K562 (cell line): ENCODE results near the gene NLRP4. TPM values are rescaled to one million over a fixed set of nuclear protein-coding genes. Genes with fewer than 3 reads are reported as not detected.

ENCODE experiments used
- ATAC-seq: fragments of 200-7000 bp; cut with Tn5 transposase; 3 replicates; pipeline ENCODE4 v1.9.1; 2020; ENCODE audit warnings: moderate library complexity
- BruUV-seq: library from RNA; stranded (reverse); fragments of 400-500 nt; replicated peaks from 2 replicates; lab custom pipeline; 2021; lab: Mats Ljungman, UMichigan
- CTCF ChIA-PET: fragments of 300-600 bp; formaldehyde crosslinking; extraction: SDS; loops from one replicate; lab custom pipeline; 2021; ENCODE audit warnings: low intra/inter-chr PET ratio; lab: Yijun Ruan, JAX
- POLR2A ChIA-PET: fragments of 300-600, 350-650 bp; sonication (Branson Sonifier 250); formaldehyde crosslinking; extraction: SDS; loops from one replicate; lab custom pipeline; 2021; ENCODE audit warnings: antibody characterized with exemption, inconsistent platforms; lab: Yijun Ruan, JAX
- DNase-seq, 4 experiments: peaks; one replicate each; pipeline versions ENCODE4 v3.0.0 to v3.0.0-alpha.2; 2011 to 2018; ENCODE audit warnings: low spot score in 3 of 4, mixed read lengths in 3 of 4; ENCODE audit errors: extremely low read depth in 1 of 4
- FAIRE-seq: peaks from 2 replicates; lab custom pipeline; 2011; peaks lifted over from hg19 to GRCh38; lab: Jason Lieb, UNC
- H2AFZ ChIP-seq: 2 replicates; pipeline ENCODE4 v1.6.0; 2011; ENCODE audit warnings: low read depth, low read length, control low read depth, inconsistent platforms
- H3K27ac ChIP-seq: fragments of 200-600 bp; 3 replicates; pipeline ENCODE4 v1.8.0; 2011; ENCODE audit warnings: low read depth, mild to moderate bottlenecking, control low read depth, inconsistent platforms, low read length, moderate library complexity, mixed read lengths; ENCODE audit errors: extremely low read depth
- H3K27me3 ChIP-seq, 2 experiments: fragments of 300-600 bp in 1 of 2; 2 replicates in 1 of 2; 3 replicates in 1 of 2; pipeline versions ENCODE4 v1.6.0 to v1.8.0; 2011; ENCODE audit warnings: inconsistent platforms in 2 of 2, low read length in 2 of 2, mild to moderate bottlenecking in 1 of 2, mixed read lengths in 1 of 2, moderate library complexity in 1 of 2; ENCODE audit not compliant: control insufficient read depth in 2 of 2, insufficient read depth in 2 of 2
- H3K36me3 ChIP-seq: fragments of 300-600 bp; 3 replicates; pipeline ENCODE4 v1.8.0; 2011; ENCODE audit warnings: mild to moderate bottlenecking, low read length, inconsistent platforms; ENCODE audit not compliant: control insufficient read depth, insufficient read depth
- H3K4me1 ChIP-seq, 2 experiments: fragments of 200-600 bp in 1 of 2; replicated peaks in 1 of 2; 2 replicates in 1 of 2; 3 replicates in 1 of 2; pipeline versions ENCODE4 v1.5.1 to v1.8.0; 2011; ENCODE audit warnings: inconsistent platforms in 2 of 2, low read length in 2 of 2, mild to moderate bottlenecking in 1 of 2, mixed read lengths in 1 of 2, moderate library complexity in 1 of 2; ENCODE audit not compliant: control insufficient read depth in 2 of 2, insufficient read depth in 2 of 2
- H3K4me2 ChIP-seq: 2 replicates; pipeline ENCODE4 v1.6.1; 2011; ENCODE audit warnings: low read length, control low read depth, inconsistent platforms, mixed read lengths; ENCODE audit not compliant: insufficient read depth
- H3K4me3 ChIP-seq: fragments of 200-600 bp; sonication (generic), shearing (Covaris generic); 2 replicates; pipeline ENCODE4 v1.5.1; 2016; ENCODE audit warnings: control low read depth, inconsistent platforms
- H3K79me2 ChIP-seq: fragments of 200-600 bp; 3 replicates; pipeline ENCODE4 v1.8.0; 2011; ENCODE audit warnings: low read length, inconsistent platforms; ENCODE audit not compliant: control insufficient read depth, insufficient read depth
- H3K9ac ChIP-seq, 2 experiments: 2 replicates each; pipeline versions ENCODE4 v1.6.0 to v1.6.1; 2011; ENCODE audit warnings: low read depth in 2 of 2, low read length in 2 of 2, control low read depth in 1 of 2, inconsistent platforms in 1 of 2, mild to moderate bottlenecking in 1 of 2, mixed read lengths in 1 of 2; ENCODE audit not compliant: insufficient read depth in 1 of 2
- H3K9me1 ChIP-seq: one replicate; pipeline ENCODE4 v1.6.0; 2011; ENCODE audit warnings: inconsistent platforms, mild to moderate bottlenecking, low read length, moderate library complexity; ENCODE audit not compliant: control insufficient read depth, insufficient read depth
- H3K9me3 ChIP-seq: replicated peaks from 2 replicates; pipeline ENCODE4 v1.5.1; 2011; ENCODE audit warnings: low read depth, low read length, inconsistent platforms; ENCODE audit not compliant: control insufficient read depth, insufficient read depth
- H4K20me1 ChIP-seq: replicated peaks from 2 replicates; pipeline ENCODE4 v1.6.1; 2011; ENCODE audit warnings: low read length, inconsistent platforms, mixed read lengths; ENCODE audit not compliant: control insufficient read depth, insufficient read depth
- ETS1 ChIP-seq: conservative IDR thresholded peaks from 2 replicates; pipeline ENCODE4 v1.6.1; 2011; ENCODE audit warnings: low read depth, mild to moderate bottlenecking, low read length; ENCODE audit not compliant: control insufficient read depth
- HDAC2 ChIP-seq: fragments of 450-650 bp; IDR thresholded peaks from 2 replicates; pipeline ENCODE4 v1.6.1; 2016; ENCODE audit warnings: mild to moderate bottlenecking
- ILK ChIP-seq: fragments of 450-650 bp; IDR thresholded peaks from 2 replicates; pipeline ENCODE4 v1.6.1; 2016; ENCODE audit warnings: missing genetic modification characterization, low read depth, mild to moderate bottlenecking, missing compliant biosample characterization, moderate library complexity, borderline replicate concordance
- NFE2L1 ChIP-seq: fragments of 450-650 bp; IDR thresholded peaks from 2 replicates; pipeline ENCODE4 v1.6.1; 2016; ENCODE audit warnings: missing genetic modification characterization, low read depth, mild to moderate bottlenecking, missing compliant biosample characterization, moderate library complexity, borderline replicate concordance
- PHF20 ChIP-seq: fragments of 450-650 bp; IDR thresholded peaks from 2 replicates; pipeline ENCODE4 v1.6.1; 2018; ENCODE audit not compliant: partially characterized antibody
- PPARD ChIP-seq: fragments of 250-450 bp; sonication (Bioruptor Pico); IDR thresholded peaks from 2 replicates; pipeline ENCODE4 v1.8.0; 2022; ENCODE audit warnings: inconsistent platforms, mild to moderate bottlenecking, moderate library complexity
- SREBF2 ChIP-seq: sonication (generic); formaldehyde crosslinking; IDR thresholded peaks from 2 replicates; pipeline ENCODE4 v1.4.0; 2020; ENCODE audit warnings: mild to moderate bottlenecking, missing genetic modification reagents
- TFAM ChIP-seq: fragments of 250-450 bp; sonication (Bioruptor Pico); conservative IDR thresholded peaks from 2 replicates; pipeline ENCODE4 v1.5.0; 2021; ENCODE audit warnings: mild to moderate bottlenecking, moderate library complexity
- ZNF41 ChIP-seq: fragments of 250-450 bp; sonication (Bioruptor Pico); conservative IDR thresholded peaks from 2 replicates; pipeline ENCODE4 v1.4.0; 2020; ENCODE audit warnings: mild to moderate bottlenecking
- ZNF740 ChIP-seq, 3 experiments: fragments of 200-800 bp in 1 of 3; sonication (Bioruptor generic) in 1 of 3; sonication (generic) in 1 of 3; formaldehyde crosslinking in 1 of 3; IDR thresholded peaks; 2 replicates each; pipeline versions ENCODE4 v1.6.1 to v1.8.0; 2016 to 2022; ENCODE audit warnings: mild to moderate bottlenecking in 2 of 3, missing compliant biosample characterization in 2 of 3, missing genetic modification characterization in 2 of 3, missing genetic modification reagents in 1 of 3
- WGBS: fragments of 100-300 bp; shearing (Covaris generic); methylation state at CpG from one replicate; pipeline ENCODE4 v1.1.6; 2016; ENCODE audit warnings: low coverage, mixed read lengths; ENCODE audit not compliant: insufficient coverage; ENCODE audit errors: missing lambda C conversion rate; 5-methylcytosine and 5-hydroxymethylcytosine counted together
- in situ Hi-C: fragments of 300-500 bp; cut with MboI; formaldehyde crosslinking; loops from 4 replicates; pipeline ENCODE4 v1.15.0; 2018; ENCODE audit warnings: inconsistent platforms, mixed read lengths
- intact Hi-C: fragments of 100-400 bp; cut with micrococcal nuclease; formaldehyde crosslinking; loops from 2 replicates; pipeline ENCODE4 v1.14.2; 2022
- polyA plus RNA-seq, 8 experiments: library from polyadenylated mRNA; depleted of rRNA in 4 of 8; stranded (reverse) in 5 of 8; unstranded in 3 of 8; fragments of >200 nt; fragmentation: Nextera tagmentation in 2 of 8; fragmentation: Illumina TruSeq in 1 of 8; extraction: Ambion mirVana in 2 of 8; extraction: Trizol in 1 of 8; gene quantifications; 2 replicates each; pipeline versions ENCODE4 v1.2.1 to v1.2.3, GENCODE V29; 2011 to 2014; ENCODE audit warnings: inconsistent platforms in 1 of 8, missing spikeins in 1 of 8
- total RNA-seq, 7 experiments: library from RNA; depleted of rRNA in 6 of 7; stranded (reverse); fragments of >200 nt in 6 of 7; fragmentation: Illumina TruSeq in 2 of 7; extraction: Trizol in 2 of 7; gene quantifications; 2 replicates each; pipeline versions ENCODE4 v1.2.1 to v1.2.3, GENCODE V29; 2011 to 2021; ENCODE audit warnings: low replicate concordance in 1 of 7

NLRP4 gene
- total and polyA plus RNA-seq, 9 of the 15 experiments (the other 6 are each of a cell fraction or from before 2014, with no cell fraction given), result 0.03 to 0.14 (median 0.05) TPM; not detected in 3

GRCh38 chr19:55858969-55859368 is 22.6 kb downstream of the NLRP4 start:
- H3K27ac ChIP-seq, result no peak overlapping the region
- intact Hi-C loops (no loop called here), in situ Hi-C loops (no loop called here)
- H3K9me1 ChIP-seq, result no peaks in the 10 kb centered on the region
- H3K36me3 ChIP-seq, result no peaks in the 10 kb centered on the region
- DNase-seq, result no peak
- no TSS peak for BruUV-seq
- TF ChIP-seq PPARD (CRISPR knock-in tag) (no peak), NFE2L1 (no peak), PHF20 (no peak), ETS1 (no peak), SREBF2 (CRISPR knock-in tag) (no peak), ZNF740 (CRISPR knock-in tag; IDR thresholded peaks at IDR 0.05) (no peak), ZNF740 (tag; IDR thresholded peaks at IDR 0.05) (no peak), ZNF41 (CRISPR knock-in tag) (no peak), ILK (tag) (no peak), TFAM (CRISPR knock-in tag) (no peak), HDAC2 (no peak)
- TF ChIP-seq, all 486 proteins: peak for 0
- ATAC-seq (no peak), FAIRE-seq (no peak)
- Histone ChIP-seq H3K79me2 (no peaks in the 10 kb centered on the region), H3K4me2 (no peak overlapping the region), H2AFZ (no peak overlapping the region), H3K9ac (no peak overlapping the region), H3K4me3 (no peak overlapping the region), H3K27me3 (peaks cover 11 to 42% of the 10 kb centered on the region in 2 experiments; a peak in 3 of 5 replicates), H3K9me3 (no peaks in the 10 kb centered on the region), H4K20me1 (no peaks in the 10 kb centered on the region; the same call in 1 of the 2 replicates), H3K4me1 (no peaks in the 10 kb centered on the region)
- ChIA-PET POLR2A (interaction anchor here (0.6 kb wide), 1 partner anchor 39 kb away, joined by 5 read pairs; no protein-coding TSS in a partner anchor), CTCF (no interaction called here)
- WGBS, result 1% methylated on average over 5 of the region's 5 CpGs
